Measurements from ENCODE around the gene AFDN.

- no peak for TF ChIP-seq CTCF (IDR thresholded peaks at IDR 0.05; ENCODE audit: insufficient read depth, low read length, poor library complexity, severe bottlenecking)
- TF ChIP-seq EZH2phosphoT487 (conservative IDR thresholded peaks at IDR 0.05; ENCODE audit: low read length), result no peak
These were observed 31.3 kb upstream of the AFDN start for GRCh38 chr6:167795321-167795811.

Measured in SU-DHL-6 (cell line).